Posterior vena cava (tissue), 2 donors: ENCODE results near the gene VAMP4. TPM values are rescaled to one million over a fixed set of nuclear protein-coding genes. Genes with fewer than 3 reads are reported as not detected.
"Not testable (repeated sequence)": the region's sequence is repeated elsewhere in the genome, so short reads cannot be mapped to it uniquely, and the experiment has no call there.

Experiments used
- DNase-seq: peaks from one replicate; pipeline ENCODE4 v3.0.0-alpha.2; 2020; ENCODE audit warnings: low spot score
- intact Hi-C, 2 donors: fragments of 100-400 bp; cut with DNase I; formaldehyde crosslinking; loops; one replicate each; pipeline versions ENCODE4 v1.14.1 to v1.14.2; 2022 to 2023
- total RNA-seq, 2 donors: library from RNA; stranded (reverse); fragmentation: NEBNext Ultra II Directional; extraction: Animal tissue kit (Norgen Biotek cat#: 25700); gene quantifications; one replicate each; pipeline ENCODE4 v1.2.1, GENCODE V29; 2021
- donor health status: DM: yes; HTN: yes; CAD: no.
- donor health status: DM: yes; HTN: yes; CAD: no.

VAMP4 gene
- total RNA-seq, 2 donors from 2014 or later: 16.8 to 21.0 TPM

DNA sequence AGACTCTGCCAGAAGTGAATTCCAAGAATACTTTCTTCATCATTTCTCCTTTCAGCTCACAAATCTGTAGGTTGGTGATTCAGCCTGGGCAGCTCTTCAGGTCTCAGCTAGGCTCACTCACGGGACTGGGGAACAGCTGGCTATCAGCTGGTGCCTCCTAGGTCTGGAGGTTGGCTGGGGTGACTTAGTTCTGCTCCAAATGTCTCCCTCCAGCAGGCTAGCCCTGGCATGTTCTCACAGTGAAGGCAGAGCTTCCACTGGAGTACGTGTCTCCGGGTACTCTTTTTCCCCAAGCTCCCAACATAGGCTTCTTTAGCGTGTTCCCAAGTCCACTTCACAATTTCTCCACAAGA, 12.5 kb upstream of the VAMP4 start:
- intact Hi-C loops: no loop called here
- no peak for DNase-seq

DNA sequence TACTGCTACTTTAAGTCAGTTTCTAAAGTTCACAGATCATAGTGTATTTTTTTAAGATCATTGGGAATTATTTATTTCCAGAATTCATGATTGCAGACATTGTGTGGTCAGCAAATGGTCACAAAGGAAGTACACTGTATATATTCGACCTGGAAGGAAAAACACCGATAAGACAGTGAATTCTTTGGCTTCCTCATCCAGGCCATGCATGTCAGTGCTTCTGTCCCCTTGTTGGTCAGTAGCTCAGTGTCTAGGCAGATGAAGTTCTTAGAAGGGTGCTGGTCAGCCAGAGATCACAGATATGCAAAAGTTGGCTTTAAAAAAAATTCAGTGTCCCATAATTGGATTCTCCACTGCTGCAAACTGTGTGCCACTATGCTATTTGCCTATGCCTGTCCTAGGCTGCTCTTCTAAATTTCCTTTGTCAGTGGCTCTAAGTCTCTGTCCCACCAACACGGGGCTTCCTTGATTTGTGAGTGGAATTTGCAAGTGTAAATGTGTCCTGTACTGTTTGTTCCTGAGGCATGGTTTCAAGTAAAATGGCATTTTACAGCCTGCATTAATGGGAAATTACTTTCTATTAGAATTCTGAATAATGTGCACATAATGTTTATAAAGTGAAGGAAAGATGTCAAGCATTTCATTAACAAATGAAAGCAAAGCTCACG, 12.0 kb upstream of the VAMP4 start:
- intact Hi-C loops: no loop called here
- DNase-seq: no peak

DNA sequence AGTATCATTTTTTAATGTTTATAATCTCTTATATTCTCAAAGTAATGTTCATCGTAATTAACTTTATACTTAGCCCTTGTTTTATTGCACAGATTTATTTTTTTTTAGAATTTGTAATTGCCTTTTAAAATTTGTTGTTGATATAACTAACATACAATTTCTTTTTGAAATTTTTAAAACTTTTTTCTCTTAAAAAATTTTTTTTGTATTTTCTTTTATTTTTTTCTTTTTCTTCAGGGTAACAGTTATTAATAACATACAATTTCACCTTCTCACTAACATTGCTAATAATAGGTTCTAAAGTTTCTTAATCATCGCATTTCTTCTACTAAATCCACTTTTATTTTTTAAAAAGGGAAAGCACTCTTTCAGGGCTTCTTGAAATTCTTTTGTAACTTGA, 11.3 kb upstream of the VAMP4 start:
- DNase-seq: no peak
- intact Hi-C loops: no loop called here

DNA sequence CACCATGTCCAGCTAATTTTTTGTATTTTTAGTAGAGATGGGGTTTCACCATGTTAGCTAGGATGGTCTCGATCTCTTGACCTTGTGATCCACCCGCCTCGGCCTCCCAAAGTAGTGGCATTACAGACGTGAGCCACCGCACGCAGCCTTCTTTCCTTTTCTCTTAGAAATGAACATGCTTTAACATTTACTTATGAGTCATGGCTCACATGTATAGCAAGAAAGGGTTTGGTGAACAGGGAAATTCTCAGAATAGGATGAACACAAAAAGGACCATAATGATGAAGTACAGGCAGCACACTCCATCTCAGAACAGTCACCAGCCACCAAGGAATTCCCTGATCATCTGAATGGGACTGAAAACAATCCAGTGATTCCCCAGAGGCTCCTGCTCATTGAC, 9.4 kb upstream of the VAMP4 start:
- no peak for DNase-seq
- intact Hi-C loops: no loop called here

DNA sequence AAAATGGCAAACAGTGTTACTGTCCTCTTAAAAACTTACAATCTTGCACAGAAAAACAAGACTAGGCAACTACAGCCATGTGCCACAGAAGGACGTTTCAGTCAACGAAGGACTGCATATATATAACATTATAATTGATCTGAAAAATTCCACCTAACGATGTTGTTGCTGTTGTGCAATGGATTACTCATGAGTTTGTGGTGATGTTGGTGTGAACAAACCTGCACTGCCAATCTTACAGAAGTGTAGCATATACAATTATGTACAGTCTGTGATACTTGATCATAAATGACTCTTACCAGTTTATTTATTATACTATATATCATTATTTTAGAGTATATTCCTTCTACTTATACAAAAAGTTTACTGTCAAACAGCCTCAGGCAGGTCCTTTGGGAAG, 6.8 kb upstream of the VAMP4 start:
- intact Hi-C loops: no loop called here
- no peak for DNase-seq

DNA sequence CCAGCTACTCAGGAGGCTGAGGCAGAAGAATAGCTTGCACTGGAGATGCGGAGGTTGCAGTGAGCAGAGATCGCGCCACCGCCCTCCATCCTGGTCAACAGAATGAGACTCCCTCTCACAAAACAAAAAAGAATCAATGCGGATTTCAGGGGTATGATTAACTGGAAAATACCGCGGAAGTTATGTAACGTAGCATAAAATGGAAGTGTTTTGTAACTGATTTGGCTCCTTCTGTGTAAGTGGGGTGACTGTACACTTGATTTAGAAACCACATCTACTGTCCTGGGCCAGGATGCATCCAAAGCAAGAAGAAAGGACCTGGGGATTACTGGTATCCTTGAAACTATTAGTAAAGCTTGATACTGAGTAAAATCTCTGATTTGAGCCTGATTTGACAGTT, 3.1 kb upstream of the VAMP4 start:
- DNase-seq: no peak
- intact Hi-C loops: no loop called here

DNA sequence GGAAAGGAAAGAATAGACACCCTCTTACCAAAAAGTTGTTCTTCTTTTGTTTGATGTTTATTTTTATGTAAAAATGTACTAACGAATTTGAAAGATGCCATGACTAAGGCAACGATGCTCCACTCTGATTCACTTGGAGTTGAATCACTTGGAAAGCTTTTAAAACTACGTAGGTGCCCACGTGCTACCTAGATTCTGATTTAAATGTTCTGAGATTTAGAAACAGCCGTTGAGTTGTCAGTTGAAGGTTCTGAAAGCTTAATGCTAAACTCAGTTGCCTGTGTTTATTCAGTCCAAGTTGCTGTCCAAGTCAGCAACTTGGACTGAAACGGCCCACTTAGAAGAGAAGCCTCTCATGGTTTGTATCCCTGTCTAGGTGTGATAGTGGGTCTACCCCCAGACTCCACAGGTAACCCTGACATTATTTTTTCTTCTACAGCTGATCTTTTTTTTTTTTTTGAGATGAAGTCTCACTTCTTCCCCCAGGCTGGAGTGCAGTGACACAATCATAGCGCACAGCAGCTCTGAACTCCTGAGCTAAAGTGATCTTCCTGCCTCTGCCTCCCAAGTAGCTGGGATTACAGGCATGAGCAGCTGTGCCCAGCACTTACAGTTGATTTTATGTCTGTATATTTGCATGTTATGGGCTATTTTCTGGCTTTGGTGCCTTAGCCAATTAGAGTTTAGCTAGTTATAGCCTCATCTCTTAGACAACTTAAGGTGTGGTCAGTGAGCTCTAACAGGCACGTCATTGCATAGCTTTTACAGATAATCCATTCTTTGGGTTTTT, 1.4 kb upstream of the VAMP4 start:
- intact Hi-C loops: no loop called here

DNA sequence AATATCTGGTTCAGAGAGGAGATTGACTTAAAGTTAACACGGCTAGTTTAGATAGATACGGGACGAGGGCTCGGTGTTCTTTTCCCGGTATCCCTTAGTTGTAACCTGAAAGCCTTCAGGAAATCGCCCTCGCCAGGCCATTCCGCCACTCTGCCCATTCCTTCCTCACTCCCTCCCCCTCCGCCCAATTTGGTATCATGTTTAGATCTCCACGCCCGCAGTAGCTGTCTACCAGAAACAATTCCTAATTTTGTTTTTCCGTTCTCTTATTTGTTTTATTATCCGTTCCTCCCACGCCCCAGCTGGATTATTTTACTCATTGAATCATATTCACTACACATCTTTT, 685 bp upstream of the VAMP4 start:
- intact Hi-C loops: no loop called here
- DNase-seq: no peak

More for the DNA sequence above, 1.4 kb upstream of the VAMP4 start:
- no peak for DNase-seq

DNA sequence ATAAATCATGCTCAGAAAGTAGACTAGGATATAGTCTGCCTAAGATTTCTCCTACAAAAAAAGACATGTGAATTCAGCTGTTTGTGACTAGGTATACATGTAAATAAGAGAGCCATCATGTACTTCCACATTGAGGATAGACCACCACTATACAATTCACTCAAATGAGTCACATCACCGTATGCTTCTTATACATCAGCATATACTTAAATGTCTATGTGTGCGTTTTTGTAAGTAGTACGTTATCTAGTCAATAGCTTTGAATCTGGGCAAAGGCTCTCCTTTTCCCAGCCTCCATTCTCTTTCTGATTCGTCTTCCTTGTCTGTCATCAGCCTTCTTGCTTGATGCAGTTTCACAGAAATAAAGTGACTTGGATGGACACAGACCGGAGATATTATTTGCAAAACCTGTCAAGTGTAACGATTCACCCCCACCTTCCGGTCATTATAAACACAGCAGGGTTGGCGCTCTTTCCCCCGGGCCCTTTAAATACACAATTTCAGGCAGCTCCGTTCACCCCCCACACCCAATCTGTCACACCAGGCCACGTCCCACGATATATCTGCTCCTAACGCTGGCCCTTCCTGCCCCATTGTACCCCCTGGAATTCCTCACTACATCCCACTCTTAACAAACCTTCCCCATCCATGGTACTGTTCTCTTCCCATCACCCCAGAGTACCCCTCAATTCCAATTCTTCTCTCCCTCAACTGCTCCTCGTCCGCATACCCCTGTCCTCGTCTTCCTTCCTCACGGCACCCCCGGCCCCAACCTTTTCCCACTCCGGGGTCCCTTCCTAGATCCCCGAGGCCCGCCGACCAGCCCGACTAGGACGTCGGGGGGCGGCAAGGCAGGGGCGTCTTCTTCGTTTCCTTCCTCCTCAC, 636 bp downstream of the VAMP4 start:
- intact Hi-C loops: no loop called here
- DNase-seq: no peak

DNA sequence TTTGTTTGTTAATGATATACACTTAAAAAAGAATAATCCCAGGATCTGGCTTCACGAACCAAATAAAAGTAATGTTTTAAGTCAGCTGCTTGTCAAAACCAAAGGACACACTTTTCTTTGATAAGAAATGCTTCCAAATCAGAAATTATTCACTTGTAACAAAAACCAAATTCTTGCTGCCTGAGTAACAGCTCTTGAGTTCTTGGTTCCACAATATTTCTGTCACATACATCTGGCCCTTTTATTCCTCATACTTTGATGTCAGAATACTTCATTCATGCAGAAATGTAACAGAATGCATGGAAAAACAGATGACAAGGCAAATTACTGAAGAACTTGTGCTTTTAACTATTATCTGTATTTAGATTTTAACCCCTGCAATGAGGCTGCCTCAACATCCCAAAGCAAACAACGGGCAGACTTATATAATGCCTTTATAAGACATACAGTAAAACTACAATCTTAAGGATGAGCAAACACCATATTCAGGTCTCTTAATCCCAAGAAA, 1.5 kb downstream of the VAMP4 start:
- intact Hi-C loops: no loop called here
- DNase-seq: no peak

DNA sequence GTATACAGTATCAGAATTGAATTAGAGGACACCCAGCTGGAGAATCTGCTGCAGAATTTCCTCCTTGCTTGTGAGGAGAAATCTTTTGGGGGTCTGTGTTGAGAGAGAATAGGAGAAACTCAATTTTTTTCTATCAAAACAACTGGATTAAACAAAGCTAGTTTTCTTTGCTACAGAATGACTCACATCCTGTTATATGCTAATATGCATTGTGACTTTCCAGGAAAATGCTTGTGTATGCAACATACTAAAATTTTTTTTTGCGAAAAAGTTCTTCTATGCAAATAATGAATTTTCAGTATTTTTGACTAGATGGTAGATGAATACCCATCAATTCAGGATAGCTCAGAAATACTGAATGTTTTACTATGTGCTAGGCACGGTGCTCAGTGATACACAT, 2.2 kb downstream of the VAMP4 start:
- intact Hi-C loops: no loop called here
- DNase-seq: no peak

DNA sequence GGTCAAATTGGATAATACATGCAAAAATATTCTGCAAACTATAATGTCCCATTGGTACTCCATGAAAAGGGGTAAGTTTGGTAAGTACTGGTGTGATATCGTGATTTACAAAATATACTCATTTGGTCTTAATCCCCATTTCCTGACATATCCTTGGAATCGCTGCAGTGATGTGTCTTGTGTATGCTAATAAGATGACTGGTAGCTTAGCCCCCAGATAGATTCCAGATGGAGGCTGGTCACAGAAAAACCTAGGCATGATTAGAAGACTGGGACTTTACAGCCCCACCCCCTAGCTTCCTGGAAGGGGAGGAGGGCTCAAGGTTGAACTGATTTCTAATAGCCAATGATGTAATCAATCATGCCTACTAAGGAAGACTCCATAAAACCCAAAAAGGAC, 3.0 kb downstream of the VAMP4 start:
- intact Hi-C loops: no loop called here
- DNase-seq: no peak

DNA sequence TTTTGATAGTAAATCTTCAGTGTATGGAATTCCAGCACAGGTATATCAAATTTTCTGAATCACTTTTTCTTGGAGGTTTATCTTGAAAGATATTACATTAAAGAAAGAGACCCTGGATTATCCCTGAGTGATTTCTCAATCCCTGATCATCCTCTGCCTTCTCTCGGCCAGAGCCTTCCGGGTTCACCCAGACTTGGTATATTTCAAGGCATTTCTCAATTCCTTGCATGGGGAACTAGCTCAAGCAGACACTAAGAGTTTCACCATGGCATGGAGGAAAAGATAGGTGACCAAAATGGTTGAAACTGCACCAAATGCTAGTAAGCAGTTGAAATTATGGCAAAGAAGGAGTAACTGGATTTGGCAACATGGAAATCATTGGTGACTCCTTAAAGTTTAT, 5.7 kb downstream of the VAMP4 start:
- no peak for DNase-seq
- intact Hi-C loops: no loop called here

DNA sequence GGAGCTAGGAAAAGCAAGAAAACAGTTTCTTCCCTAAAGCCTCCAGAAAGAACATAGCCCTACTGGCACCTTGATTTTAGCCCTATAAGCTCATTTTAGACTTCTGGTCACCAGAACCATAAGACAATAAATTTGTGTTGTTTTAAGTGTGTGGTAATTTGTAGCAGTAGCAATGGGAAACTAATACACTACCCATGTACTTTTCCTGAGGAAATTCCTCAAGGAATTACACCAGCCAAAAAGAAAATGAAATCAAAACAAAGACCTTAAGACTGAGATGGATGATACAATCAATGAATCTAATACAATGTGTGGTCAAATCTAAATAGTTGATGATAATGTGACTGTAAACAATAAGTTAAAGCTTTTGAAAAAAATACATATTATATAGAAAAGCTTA, 11.8 kb downstream of the VAMP4 start:
- DNase-seq: no peak
- intact Hi-C loops: no loop called here

DNA sequence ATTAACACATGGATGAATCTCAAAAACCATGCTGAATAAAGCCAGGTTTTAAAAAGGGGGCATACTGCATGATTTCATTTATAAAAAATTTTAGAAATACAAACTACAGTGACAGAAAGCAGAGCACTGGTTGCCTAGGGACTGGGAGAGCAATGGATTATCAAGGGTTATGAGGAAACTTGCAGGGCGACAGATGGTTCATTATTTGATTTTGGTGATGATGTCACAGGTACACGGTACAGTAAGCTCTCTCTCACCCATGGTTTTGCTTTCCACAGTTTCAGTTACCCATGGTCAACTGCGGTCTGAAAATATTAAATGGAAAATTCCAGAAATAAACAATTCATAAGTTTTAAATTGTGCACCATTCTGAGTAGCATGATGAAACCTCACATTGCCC, 14.1 kb downstream of the VAMP4 start:
- DNase-seq: no peak
- intact Hi-C loops: no loop called here

DNA sequence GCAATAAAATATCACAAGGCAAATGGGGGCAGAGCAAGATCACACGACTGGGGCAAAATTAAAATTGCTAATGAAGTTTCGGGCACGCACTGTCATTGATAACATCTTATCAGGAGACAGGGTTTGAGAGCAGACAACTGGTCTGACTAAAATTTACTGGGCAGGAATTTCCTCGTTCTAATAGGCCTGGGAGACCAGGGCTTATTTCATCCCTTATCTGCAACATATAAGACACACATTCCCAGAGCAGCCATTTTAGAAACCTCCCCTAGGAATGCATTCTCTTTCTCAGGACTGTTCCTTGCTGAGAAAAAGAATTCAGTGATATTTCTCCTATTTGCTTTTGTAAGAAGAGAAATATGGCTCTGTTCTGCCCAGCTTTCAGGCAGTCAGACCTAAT, 18.7 kb downstream of the VAMP4 start:
- intact Hi-C loops: not testable (repeated sequence)

DNA sequence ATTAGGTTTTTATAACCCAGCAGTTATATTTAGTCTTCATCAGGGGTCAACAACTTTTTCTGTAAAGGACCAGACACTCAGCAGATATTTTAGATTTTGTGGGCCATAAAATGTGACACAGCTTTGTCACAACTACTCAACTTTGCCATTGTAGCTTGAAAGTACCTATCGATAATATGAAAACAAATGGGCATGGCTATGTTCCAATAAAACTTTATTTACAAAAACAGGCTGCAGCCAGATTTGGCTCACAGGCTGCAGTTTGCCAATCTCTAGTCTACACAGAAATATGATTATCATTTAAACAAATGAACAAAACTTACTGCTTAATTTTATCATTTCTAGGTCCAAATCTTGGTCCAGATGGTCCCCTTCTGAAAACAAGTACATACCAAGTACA, 23.0 kb downstream of the VAMP4 start:
- intact Hi-C loops: loop anchor here (5.0 to 10.0 kb wide), 2 partner anchors 54 to 77 kb away; no protein-coding TSS in a partner anchor
- no peak for DNase-seq

More for the DNA sequence above, 18.7 kb downstream of the VAMP4 start:
- DNase-seq: not testable (repeated sequence)

DNA sequence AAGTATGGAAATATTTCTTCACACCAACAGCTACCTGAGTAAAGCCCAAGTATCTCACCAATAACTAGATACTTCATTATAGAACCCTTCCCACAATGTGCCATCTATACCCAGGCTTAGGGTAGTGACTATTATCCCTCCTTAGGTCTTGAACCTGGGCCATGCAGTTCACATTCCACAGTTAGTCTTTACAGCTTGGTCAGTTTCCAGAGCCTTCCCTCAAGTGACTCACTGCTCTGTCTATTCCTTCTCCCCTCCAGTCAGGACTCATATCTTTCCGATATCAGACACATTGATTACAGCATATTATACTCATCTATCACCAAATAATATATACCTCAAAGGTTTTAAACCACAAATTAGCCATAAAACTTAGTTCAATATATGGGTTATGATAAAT, 23.6 kb downstream of the VAMP4 start:
- DNase-seq: no peak
- intact Hi-C loops: loop anchor here (5.0 to 10.0 kb wide), 2 partner anchors 53 to 76 kb away; no protein-coding TSS in a partner anchor

DNA sequence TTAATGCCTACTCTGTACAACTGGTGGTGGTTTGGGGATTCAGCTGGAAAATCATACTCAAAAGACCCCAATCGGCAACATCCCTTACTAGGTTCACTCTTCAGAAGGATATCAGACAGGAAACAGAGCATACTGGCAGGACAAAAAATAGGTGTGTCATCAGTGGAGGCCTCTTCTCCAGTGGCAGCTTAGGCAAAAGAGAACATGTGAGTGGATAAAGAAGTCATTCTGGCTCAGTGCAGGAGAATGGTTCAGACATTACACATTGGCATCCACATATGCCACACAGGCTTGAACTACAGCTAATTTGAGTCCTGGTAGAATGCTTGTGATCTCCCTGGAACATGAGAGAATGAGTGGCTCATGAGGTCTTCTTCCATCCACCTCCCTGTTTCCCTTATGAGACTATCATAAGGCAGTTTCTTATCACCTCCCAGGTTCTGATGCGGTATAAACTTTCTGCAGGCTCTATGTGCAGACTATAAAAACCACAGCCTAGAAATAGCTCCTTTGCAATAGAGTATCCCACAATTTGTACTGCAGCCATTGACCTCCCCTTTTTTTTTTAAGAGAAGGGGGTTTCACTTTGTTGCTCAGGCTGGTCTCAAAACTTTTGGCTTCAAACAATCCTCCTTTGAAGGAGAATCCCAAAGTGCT, 24.7 kb downstream of the VAMP4 start:
- DNase-seq: no peak
- intact Hi-C loops: loop anchor here (5.0 to 10.0 kb wide), 2 partner anchors 52 to 75 kb away; no protein-coding TSS in a partner anchor
